GM13976 (cell line): ENCODE measurements around the gene CYP1A1.

Experiments used
- DNase-seq: peaks from one replicate; pipeline ENCODE4 v3.0.0; 2012; ENCODE audit warnings: low spot score
- CTCF ChIP-seq: IDR thresholded peaks from 2 replicates; pipeline ENCODE4 v1.5.1; 2012; ENCODE audit warnings: borderline replicate concordance, mild to moderate bottlenecking; ENCODE audit not compliant: insufficient read depth; ENCODE audit errors: extremely low read depth, missing control alignments, control extremely low read depth
- in situ Hi-C: fragments of 300-500 bp; cut with MboI; formaldehyde crosslinking; loops from one replicate; pipeline ENCODE4 v1.12.0; 2022; ENCODE audit warnings: low sequenced_read_pairs, mixed read lengths, inconsistent platforms; ENCODE audit not compliant: unreplicated experiment

Gene CYP1A1

DNA sequence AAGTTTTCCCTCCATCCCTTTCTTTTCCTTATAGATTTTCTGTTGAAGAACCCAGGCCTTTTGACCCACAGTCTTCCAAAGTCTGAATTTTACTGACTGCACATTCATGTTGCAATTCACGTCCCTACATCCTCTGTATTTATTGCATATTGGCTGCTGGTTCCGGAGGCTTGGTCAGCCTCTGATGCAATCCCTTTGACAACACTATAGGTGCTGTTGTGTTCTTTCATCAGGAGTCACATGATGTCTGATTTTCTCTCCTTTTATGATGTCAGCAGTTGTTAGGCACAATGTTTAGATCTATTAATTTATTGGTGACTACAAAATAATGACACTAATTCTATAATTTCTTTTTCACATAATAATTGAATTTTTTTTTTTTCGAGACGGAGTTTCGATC is 8.7 kb downstream of the CYP1A1 start:
- TF ChIP-seq CTCF: no peak
- in situ Hi-C loops: no loop called here
- no peak for DNase-seq

GRCh38 chr15:74712311-74712710 is 13.0 kb downstream of the CYP1A1 start:
- in situ Hi-C loops: no loop called here
- TF ChIP-seq CTCF: no peak
- no peak for DNase-seq

DNA sequence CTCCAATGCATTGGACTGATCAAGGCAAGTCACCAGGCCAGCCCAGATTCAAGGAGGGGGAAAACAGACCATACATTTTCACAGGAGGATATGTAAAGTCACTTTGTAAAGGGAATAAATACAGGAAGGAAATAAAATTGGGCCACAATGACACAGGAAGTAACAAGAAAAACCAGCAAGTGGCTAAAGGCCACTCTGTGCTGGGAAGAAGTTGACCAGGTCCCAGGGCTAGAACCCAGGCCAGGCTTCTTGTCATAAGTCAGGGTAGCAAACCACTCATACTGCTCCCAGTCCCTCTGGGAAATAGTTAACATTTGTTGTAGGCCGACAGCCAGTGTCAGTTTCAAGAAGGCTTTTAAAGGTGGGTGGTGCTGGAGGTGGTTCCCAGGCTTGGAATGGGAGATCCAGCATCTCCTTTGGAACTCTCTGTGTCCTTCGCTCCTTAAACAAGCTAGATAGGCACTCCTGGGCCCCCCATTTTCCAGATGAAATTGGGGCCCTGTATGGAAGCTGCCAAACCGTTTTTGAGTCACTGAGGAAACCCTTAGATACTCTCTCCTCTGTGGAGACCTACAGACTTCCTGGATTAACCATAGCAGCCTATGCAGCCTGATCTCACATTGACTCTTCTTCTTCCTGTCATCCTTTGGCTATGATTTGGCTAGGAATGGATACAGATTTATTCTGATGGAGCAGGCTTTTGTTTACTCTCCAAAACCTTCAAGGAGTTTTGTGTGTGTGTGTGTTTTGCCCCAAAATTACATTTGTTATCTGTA is 14.8 kb downstream of the CYP1A1 start:
- in situ Hi-C loops: no loop called here
- DNase-seq: no peak
- TF ChIP-seq CTCF: no peak

GRCh38 chr15:74709892-74710291 is 15.4 kb downstream of the CYP1A1 start:
- no peak for DNase-seq
- no peak for TF ChIP-seq CTCF
- in situ Hi-C loops: no loop called here

- in situ Hi-C loops: no loop called here
- DNase-seq: no peak
- TF ChIP-seq CTCF: no peak
Measured at GRCh38 chr15:74709011-74709410, 16.3 kb downstream of the CYP1A1 start.

GRCh38 chr15:74696808-74697207 is 28.5 kb downstream of the CYP1A1 start:
- no peak for DNase-seq
- in situ Hi-C loops: no loop called here
- TF ChIP-seq CTCF: no peak

GRCh38 chr15:74696398-74696729 is 29.0 kb downstream of the CYP1A1 start:
- DNase-seq: no peak
- in situ Hi-C loops: no loop called here
- no peak for TF ChIP-seq CTCF
